Neural progenitor cell (in vitro differentiated cells): ENCODE data around the gene SULT1A1. TPM values are rescaled to one million over a fixed set of nuclear protein-coding genes. Genes with fewer than 3 reads are reported as not detected.

ENCODE experiments used
- DNase-seq: peaks from one replicate; pipeline ENCODE4 v3.0.0-alpha.2; 2016; ENCODE audit warnings: low spot score
- H2AFZ ChIP-seq: fragments of 200-600 bp; sonication (generic); replicated peaks from 2 replicates; pipeline ENCODE4 v1.6.1; 2016; ENCODE audit warnings: antibody characterized with exemption
- H3F3A ChIP-seq: fragments of 200-600 bp; sonication (generic); 2 replicates; pipeline ENCODE4 v1.6.1; 2016; ENCODE audit warnings: antibody characterized with exemption, low read depth
- H3K27ac ChIP-seq: fragments of 200-600 bp; sonication (generic); 2 replicates; pipeline ENCODE4 v1.5.1; 2016; ENCODE audit warnings: mild to moderate bottlenecking
- H3K27me3 ChIP-seq: fragments of 200-600 bp; sonication (generic); 2 replicates; pipeline ENCODE4 v1.6.1; 2016; ENCODE audit warnings: mild to moderate bottlenecking, moderate library complexity
- H3K36me3 ChIP-seq: fragments of 200-600 bp; sonication (generic); 2 replicates; pipeline ENCODE4 v1.5.1; 2016
- H3K4me1 ChIP-seq: fragments of 200-600 bp; sonication (generic); 2 replicates; pipeline ENCODE4 v1.6.1; 2016; ENCODE audit warnings: mixed run types
- H3K4me2 ChIP-seq: fragments of 200-600 bp; sonication (generic); 2 replicates; pipeline ENCODE4 v1.6.1; 2016
- H3K4me3 ChIP-seq: fragments of 200-600 bp; sonication (generic); 2 replicates; pipeline ENCODE4 v1.5.1; 2016
- H3K79me2 ChIP-seq: fragments of 200-600 bp; sonication (generic); 2 replicates; pipeline ENCODE4 v1.6.1; 2016; ENCODE audit warnings: low read depth
- H3K9ac ChIP-seq: fragments of 200-600 bp; sonication (generic); 2 replicates; pipeline ENCODE4 v1.6.1; 2016
- H3K9me3 ChIP-seq: fragments of 200-600 bp; sonication (generic); 2 replicates; pipeline ENCODE4 v1.5.1; 2016; ENCODE audit warnings: low read depth
- H4K20me1 ChIP-seq: fragments of 200-600 bp; sonication (generic); 2 replicates; pipeline ENCODE4 v1.6.1; 2016; ENCODE audit warnings: low read depth
- H3K27ac Mint-ChIP-seq: 3 replicates; pipeline ENCODE4 v1.8.0; 2021; ENCODE audit warnings: mixed read lengths
- H3K27me3 Mint-ChIP-seq: 2 replicates; pipeline ENCODE4 v1.8.0; 2022; ENCODE audit warnings: low read depth, mild to moderate bottlenecking, inconsistent platforms, moderate library complexity, mixed read lengths; ENCODE audit not compliant: insufficient read depth
- H3K36me3 Mint-ChIP-seq: 3 replicates; pipeline ENCODE4 v1.8.0; 2021; ENCODE audit warnings: mixed read lengths
- H3K4me1 Mint-ChIP-seq: 3 replicates; pipeline ENCODE4 v1.8.0; 2021; ENCODE audit warnings: mixed read lengths
- H3K4me3 Mint-ChIP-seq: 3 replicates; pipeline ENCODE4 v1.8.0; 2021; ENCODE audit warnings: mild to moderate bottlenecking, moderate library complexity, mixed read lengths
- H3K9me3 Mint-ChIP-seq: 3 replicates; pipeline ENCODE4 v1.8.0; 2020; ENCODE audit warnings: mixed read lengths
- CTCF ChIP-seq: fragments of 200-600 bp; sonication (generic); IDR thresholded peaks from 2 replicates; pipeline ENCODE4 v1.5.1; 2017; ENCODE audit warnings: antibody characterized with exemption, mild to moderate bottlenecking
- EZH2 ChIP-seq: fragments of 200-600 bp; sonication (generic); IDR thresholded peaks from 2 replicates; pipeline ENCODE4 v1.6.1; 2017; ENCODE audit warnings: antibody characterized with exemption, mild to moderate bottlenecking, moderate library complexity
- EZH2phosphoT487 ChIP-seq: fragments of 200-600 bp; sonication (generic); IDR thresholded peaks from 2 replicates; pipeline ENCODE4 v1.6.1; 2017; ENCODE audit warnings: antibody characterized with exemption
- total RNA-seq: library from RNA; depleted of rRNA; stranded (reverse); fragments of >200 nt; gene quantifications from 2 replicates; pipeline ENCODE4 v1.2.3, GENCODE V29; 2015; ENCODE audit warnings: low replicate concordance

The SULT1A1 gene
- total RNA-seq, 1 donor from 2014 or later, result 4.2 TPM

GRCh38 chr16:28580726-28581315 is 29.0 kb downstream of the SULT1A1 start:
- TF ChIP-seq CTCF (no peak), EZH2 (no peak), EZH2phosphoT487 (no peak)
- H3K4me3 Mint-ChIP-seq, result no peak overlapping the region
- H4K20me1 ChIP-seq, result peaks cover 4% of the 10 kb centered on the region
- H3K4me1 ChIP-seq, result no peaks in the 10 kb centered on the region
- H2AFZ ChIP-seq, result no peak overlapping the region
- no peak overlapping the region for H3K4me3 ChIP-seq
- H3K9me3 Mint-ChIP-seq, result no peaks in the 10 kb centered on the region
- H3F3A ChIP-seq, result no peaks in the 10 kb centered on the region
- no peak overlapping the region for H3K27ac ChIP-seq
- no peak overlapping the region for H3K4me2 ChIP-seq
- DNase-seq, result no peak
- peaks cover 20% of the 10 kb centered on the region for H3K36me3 Mint-ChIP-seq
- H3K27me3 ChIP-seq, result no peaks in the 10 kb centered on the region
- H3K79me2 ChIP-seq, result no peaks in the 10 kb centered on the region
- H3K4me1 Mint-ChIP-seq, result no peaks in the 10 kb centered on the region
- H3K9ac ChIP-seq, result no peak overlapping the region
- H3K36me3 ChIP-seq, result no peaks in the 10 kb centered on the region
- no peaks in the 10 kb centered on the region for H3K27me3 Mint-ChIP-seq
- no peak overlapping the region for H3K27ac Mint-ChIP-seq
- H3K9me3 ChIP-seq, result no peaks in the 10 kb centered on the region

GRCh38 chr16:28575446-28576109 is 34.3 kb downstream of the SULT1A1 start:
- Mint-ChIP-seq H3K27ac (peak overlapping the region; percentile 37), H3K4me1 (peaks cover 31% of the 10 kb centered on the region), H3K36me3 (peaks cover 8% of the 10 kb centered on the region), H3K27me3 (peaks cover 7% of the 10 kb centered on the region), H3K4me3 (no peak overlapping the region), H3K9me3 (no peaks in the 10 kb centered on the region)
- no peak overlapping the region for H3K4me2 ChIP-seq
- no peaks in the 10 kb centered on the region for H3K9me3 ChIP-seq
- no peak overlapping the region for H3K4me3 ChIP-seq
- H3F3A ChIP-seq, result no peaks in the 10 kb centered on the region
- DNase-seq, result no peak
- no peaks in the 10 kb centered on the region for H3K79me2 ChIP-seq
- H3K27ac ChIP-seq, result no peak overlapping the region
- H2AFZ ChIP-seq, result no peak overlapping the region
- H3K36me3 ChIP-seq, result no peaks in the 10 kb centered on the region
- peaks cover 22% of the 10 kb centered on the region for H3K4me1 ChIP-seq
- TF ChIP-seq EZH2phosphoT487 (no peak), EZH2 (no peak), CTCF (no peak)
- H3K27me3 ChIP-seq, result no peaks in the 10 kb centered on the region
- peaks cover 15% of the 10 kb centered on the region for H4K20me1 ChIP-seq
- H3K9ac ChIP-seq, result no peak overlapping the region

GRCh38 chr16:28574925-28575324 is 34.9 kb downstream of the SULT1A1 start:
- peaks cover 9% of the 10 kb centered on the region for H3K27me3 Mint-ChIP-seq
- no peak overlapping the region for H3K27ac Mint-ChIP-seq
- peaks cover 8% of the 10 kb centered on the region for H3K36me3 Mint-ChIP-seq
- Histone ChIP-seq H3K27me3 (no peaks in the 10 kb centered on the region), H3K9ac (no peak overlapping the region), H3K79me2 (no peaks in the 10 kb centered on the region), H3K9me3 (no peaks in the 10 kb centered on the region), H3K4me2 (no peak overlapping the region), H3K4me3 (no peak overlapping the region), H3K4me1 (peaks cover 22% of the 10 kb centered on the region), H2AFZ (no peak overlapping the region), H3K36me3 (no peaks in the 10 kb centered on the region), H3F3A (no peaks in the 10 kb centered on the region), H3K27ac (no peak overlapping the region), H4K20me1 (peaks cover 15% of the 10 kb centered on the region)
- TF ChIP-seq CTCF (no peak), EZH2phosphoT487 (no peak), EZH2 (no peak)
- H3K9me3 Mint-ChIP-seq, result no peaks in the 10 kb centered on the region
- no peak overlapping the region for H3K4me3 Mint-ChIP-seq
- peaks cover 31% of the 10 kb centered on the region for H3K4me1 Mint-ChIP-seq
- no peak for DNase-seq
